GM12872 (cell line): ENCODE measurements around the gene PAIP2.

ENCODE experiments used
- CTCF ChIP-seq: IDR thresholded peaks from 3 replicates; pipeline ENCODE4 v1.5.1; 2011; ENCODE audit warnings: low read depth, mild to moderate bottlenecking, low read length, moderate library complexity; ENCODE audit not compliant: insufficient read depth

The PAIP2 gene

DNA sequence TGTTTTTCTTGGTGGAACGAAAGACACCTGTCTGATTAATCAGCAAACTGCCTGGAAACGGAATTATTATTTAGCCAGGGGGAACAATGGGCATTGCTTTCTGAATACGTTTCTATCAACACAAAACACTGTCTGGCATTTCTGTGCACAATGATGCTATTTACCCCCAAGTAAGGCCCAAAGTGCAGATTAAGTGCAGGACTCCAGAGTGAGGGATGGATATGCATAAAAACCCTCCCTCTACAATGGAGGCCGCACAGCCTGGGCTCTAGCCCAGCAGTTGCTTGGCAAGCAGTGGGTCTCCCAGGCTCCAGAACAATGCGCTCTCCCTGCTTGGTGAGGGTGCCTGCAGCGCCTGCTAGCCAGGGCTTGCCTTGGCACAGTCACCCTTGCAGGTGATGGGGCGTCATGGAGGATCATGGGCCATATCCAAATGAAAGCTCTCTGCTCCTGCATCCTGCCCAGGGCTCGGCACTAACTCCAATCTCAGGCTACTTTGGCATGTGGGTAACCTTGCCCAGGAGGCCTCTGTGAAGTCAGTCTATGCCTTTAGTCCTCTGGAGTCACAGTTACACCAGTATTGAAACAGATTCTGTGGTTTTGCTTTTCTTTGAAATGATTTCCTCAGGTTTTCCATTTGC, 73.7 kb downstream of the PAIP2 start:
- no peak for TF ChIP-seq CTCF

DNA sequence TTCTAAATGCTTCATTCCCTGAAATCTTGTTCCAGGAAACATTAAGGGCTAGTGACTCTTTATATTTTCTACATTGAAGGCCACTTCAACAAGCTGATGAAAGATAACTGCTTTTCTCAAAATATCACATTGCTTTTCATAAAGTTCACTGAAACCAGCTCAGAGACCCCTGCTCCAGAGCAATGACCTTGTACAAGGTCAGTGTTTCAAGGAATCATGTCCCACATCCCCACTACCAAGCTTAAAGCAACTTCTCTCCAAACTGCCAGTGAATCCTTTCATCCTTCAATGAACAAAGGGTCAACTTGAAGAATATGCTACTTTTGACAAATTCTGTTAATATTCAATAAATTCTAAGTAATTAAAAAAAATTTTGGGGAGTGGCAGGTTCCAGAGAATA, 74.2 kb downstream of the PAIP2 start:
- TF ChIP-seq CTCF = no peak

DNA sequence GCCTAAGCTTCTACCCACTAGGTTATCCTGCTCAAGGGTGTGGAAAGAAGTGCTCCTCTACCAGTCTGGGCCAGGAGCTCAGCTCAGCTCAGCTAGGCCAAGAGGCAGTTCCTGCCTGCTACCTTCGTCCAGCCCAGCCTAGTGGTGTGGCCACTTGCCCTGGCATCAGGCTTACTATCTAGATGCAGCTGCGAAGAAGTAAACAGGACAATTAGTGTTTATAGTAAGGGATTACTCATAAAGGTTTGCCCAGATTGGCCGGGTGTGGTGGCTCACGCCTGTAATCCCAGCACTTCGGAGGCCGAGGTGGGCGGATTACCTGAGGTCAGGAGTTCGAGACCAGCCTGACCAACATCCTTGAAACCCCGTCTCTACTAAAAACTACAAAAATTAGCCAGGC, 75.0 kb downstream of the PAIP2 start:
- no peak for TF ChIP-seq CTCF

DNA sequence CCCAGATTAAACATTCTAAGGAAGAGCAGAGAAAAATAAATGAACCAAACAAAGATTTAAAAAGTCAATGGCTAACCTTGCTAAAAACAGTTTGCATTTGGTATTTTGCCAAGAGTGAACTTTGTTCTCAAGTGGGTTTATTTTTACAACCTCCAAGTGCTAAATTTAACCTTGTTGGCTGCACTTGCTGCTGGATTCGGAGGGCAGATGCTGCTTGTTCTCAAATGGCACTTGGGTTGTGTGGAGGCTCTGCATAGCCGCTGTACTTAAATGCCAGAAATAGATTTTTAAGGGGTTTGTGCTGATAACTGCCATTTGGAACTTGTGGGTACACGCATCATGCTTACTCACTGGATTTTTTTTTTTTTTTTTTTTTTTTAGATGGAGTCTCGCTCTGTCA, 75.6 kb downstream of the PAIP2 start:
- TF ChIP-seq CTCF = no peak

GRCh38 chr5:139418793-139419192, 77.1 kb downstream of the PAIP2 start:
- TF ChIP-seq CTCF = no peak
